K562 (cell line): ENCODE measurements around the gene ADGRE1.

Source experiments
- BRF1 ChIP-seq: IDR thresholded peaks from 3 replicates; pipeline ENCODE4 v1.6.1; 2011; ENCODE audit warnings: borderline replicate concordance, mild to moderate bottlenecking; ENCODE audit not compliant: insufficient read length; ENCODE audit errors: extremely low read depth
- CBX3 ChIP-seq, 2 experiments: IDR thresholded peaks; 1 replicate in 1 of 2; 2 replicates in 1 of 2; pipeline ENCODE4 v1.6.1; 2012; ENCODE audit warnings: inconsistent platforms in 2 of 2, low read length in 2 of 2, borderline replicate concordance in 1 of 2, control low read depth in 1 of 2
- FOXK2 ChIP-seq, 2 experiments: fragments of 450-650 bp; IDR thresholded peaks in 1 of 2; conservative IDR thresholded peaks in 1 of 2; 2 replicates each; pipeline ENCODE4 v1.6.1; 2016; ENCODE audit warnings: low read depth in 2 of 2, mild to moderate bottlenecking in 1 of 2
- IFI16 ChIP-seq: fragments of 250-450 bp; sonication (Bioruptor Pico); IDR thresholded peaks from 2 replicates; pipeline ENCODE4 v2.1.2; 2022; ENCODE audit warnings: mild to moderate bottlenecking, inconsistent platforms
- JUN ChIP-seq, 2 experiments: sonication (generic) in 1 of 2; formaldehyde crosslinking in 1 of 2; IDR thresholded peaks; 2 replicates each; pipeline versions ENCODE4 v1.6.1 to v1.8.0; 2012 to 2022; ENCODE audit warnings: borderline replicate concordance in 2 of 2, mild to moderate bottlenecking in 2 of 2, improper control_type of control experiment in 1 of 2, low read depth in 1 of 2, low read length in 1 of 2, missing genetic modification reagents in 1 of 2
- JUND ChIP-seq, 2 experiments: IDR thresholded peaks; 2 replicates in 1 of 2; 3 replicates in 1 of 2; pipeline ENCODE4 v1.6.1; 2011; ENCODE audit warnings: borderline replicate concordance in 2 of 2, low read depth in 2 of 2, low read length in 2 of 2, improper control_type of control experiment in 1 of 2, missing biosample characterization in 1 of 2, missing genetic modification characterization in 1 of 2, missing genetic modification reagents in 1 of 2
- MTA3 ChIP-seq: fragments of 450-650 bp; formaldehyde crosslinking; IDR thresholded peaks from 2 replicates; pipeline ENCODE4 v1.6.1; 2017; ENCODE audit warnings: mild to moderate bottlenecking, borderline replicate concordance
- NR4A1 ChIP-seq, 2 experiments: fragments of 250-450 bp in 1 of 2; fragments of 450-650 bp in 1 of 2; sonication (Bioruptor Pico) in 1 of 2; IDR thresholded peaks; 2 replicates each; pipeline versions ENCODE4 v1.4.0 to v1.6.1; 2016 to 2020; ENCODE audit warnings: mild to moderate bottlenecking in 2 of 2, missing compliant biosample characterization in 1 of 2, missing genetic modification characterization in 1 of 2, moderate library complexity in 1 of 2
- SMAD1 ChIP-seq: fragments of 150-350 bp; IDR thresholded peaks from 2 replicates; pipeline ENCODE4 v1.6.1; 2014; ENCODE audit warnings: low read length, low read depth; ENCODE audit not compliant: partially characterized antibody
- U2AF1 ChIP-seq: fragments of 200-400 bp; formaldehyde crosslinking; optimal IDR thresholded peaks from 2 replicates; pipeline ENCODE3; 2017; ENCODE audit warnings: mild to moderate bottlenecking, low read depth, low read length, moderate library complexity
- ZNF174 ChIP-seq: fragments of 250-450 bp; sonication (Bioruptor Pico); IDR thresholded peaks from 2 replicates; pipeline ENCODE4 v1.4.0; 2020; ENCODE audit warnings: mild to moderate bottlenecking
- TF ChIP-seq, protein P1 (sequence below): fragments of 250-450 bp; sonication (Bioruptor Pico); IDR thresholded peaks from 2 replicates; pipeline ENCODE4 v1.5.0; 2020; ENCODE audit warnings: mild to moderate bottlenecking

DNA sequence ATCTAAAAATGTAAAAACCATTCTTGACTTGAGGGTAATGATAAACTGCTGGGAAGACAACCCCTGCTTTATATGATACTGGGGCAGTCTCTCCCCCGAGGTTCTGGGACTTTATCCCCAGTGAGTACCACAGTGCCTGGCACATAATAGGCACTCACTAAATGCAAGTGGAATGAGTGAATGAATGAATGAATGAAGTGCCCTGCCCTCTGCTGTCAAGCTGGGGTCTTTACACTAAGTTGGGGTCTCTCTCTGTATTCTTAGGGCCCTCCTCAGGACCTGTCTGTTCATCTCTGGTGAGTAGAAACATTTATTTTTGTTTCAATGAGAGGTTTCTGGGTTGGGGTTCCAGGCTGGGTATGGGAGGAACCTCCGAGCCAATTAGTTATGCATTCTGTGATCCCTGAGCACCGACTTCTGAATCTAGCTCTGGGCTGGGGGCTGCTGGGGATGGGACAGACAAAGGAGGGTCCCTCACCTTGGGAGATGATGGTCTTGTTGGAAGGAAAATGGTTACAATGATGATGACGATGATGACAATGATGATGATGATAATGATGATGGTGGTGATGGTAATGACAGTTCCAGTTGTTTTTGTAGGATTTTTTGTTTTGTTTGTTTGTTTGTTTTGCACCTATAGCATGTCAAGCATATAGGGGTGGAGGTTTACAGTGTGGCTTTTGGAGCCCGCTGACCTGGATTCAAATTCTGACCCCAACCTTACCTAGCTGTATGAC is 44.3 kb upstream of the ADGRE1 start:
- TF ChIP-seq ZNF174 (no peak), FOXK2 (conservative IDR thresholded peaks at IDR 0.05 in 1 of 2, IDR thresholded peaks at IDR 0.05 in 1 of 2; ENCODE audit: low read depth in 2 of 2) (no peak), NR4A1 (CRISPR knock-in tag; IDR thresholded peaks at IDR 0.05) (no peak), NR4A1 (tag; IDR thresholded peaks at IDR 0.05) (no peak), MTA3 (no peak), IFI16 (CRISPR knock-in tag) (no peak), CBX3 (IDR thresholded peaks at IDR 0.05; ENCODE audit: borderline replicate concordance in 1 of 2, low read length in 2 of 2) (no peak), BRF1 (no peak), JUND (IDR thresholded peaks at IDR 0.05; ENCODE audit: borderline replicate concordance, low read depth, low read length) (no peak), JUND (tag; IDR thresholded peaks at IDR 0.05; ENCODE audit: borderline replicate concordance, low read depth, low read length) (no peak), JUN (IDR thresholded peaks at IDR 0.05; ENCODE audit: borderline replicate concordance, low read depth, low read length) (no peak), JUN (CRISPR knock-in tag; IDR thresholded peaks at IDR 0.05; ENCODE audit: borderline replicate concordance) (no peak), SMAD1 (no peak), U2AF1 (no peak)
- TF ChIP-seq, protein P1, sequence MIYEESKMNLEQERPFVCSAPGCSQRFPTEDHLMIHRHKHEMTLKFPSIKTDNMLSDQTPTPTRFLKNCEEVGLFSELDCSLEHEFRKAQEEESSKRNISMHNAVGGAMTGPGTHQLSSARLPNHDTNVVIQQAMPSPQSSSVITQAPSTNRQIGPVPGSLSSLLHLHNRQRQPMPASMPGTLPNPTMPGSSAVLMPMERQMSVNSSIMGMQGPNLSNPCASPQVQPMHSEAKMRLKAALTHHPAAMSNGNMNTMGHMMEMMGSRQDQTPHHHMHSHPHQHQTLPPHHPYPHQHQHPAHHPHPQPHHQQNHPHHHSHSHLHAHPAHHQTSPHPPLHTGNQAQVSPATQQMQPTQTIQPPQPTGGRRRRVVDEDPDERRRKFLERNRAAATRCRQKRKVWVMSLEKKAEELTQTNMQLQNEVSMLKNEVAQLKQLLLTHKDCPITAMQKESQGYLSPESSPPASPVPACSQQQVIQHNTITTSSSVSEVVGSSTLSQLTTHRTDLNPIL (CRISPR knock-in tag), result no peak
